SK-N-MC (cell line): ENCODE data around the gene CYFIP1.
A peak's percentile ranks its signal among the peaks of the same experiment; 100 is the strongest.
"Not testable (repeated sequence)": the region's sequence is repeated elsewhere in the genome, so short reads cannot be mapped to it uniquely, and the experiment has no call there.

Experiments used
- DNase-seq: peaks from one replicate; pipeline ENCODE4 v3.0.0-alpha.2; 2011; ENCODE audit warnings: low read depth, low spot score
- H3K27ac ChIP-seq: fragments of 200-600 bp; sonication (generic); 2 replicates; pipeline ENCODE4 v1.5.1; 2016; ENCODE audit warnings: mixed run types
- H3K36me3 ChIP-seq: fragments of 200-600 bp; sonication (generic); 2 replicates; pipeline ENCODE4 v1.6.1; 2017; ENCODE audit warnings: antibody characterized with exemption, low read length, mixed read lengths; ENCODE audit not compliant: insufficient read depth
- H3K4me3 ChIP-seq: fragments of 200-600 bp; sonication (generic); 2 replicates; pipeline ENCODE4 v1.5.1; 2016
- H3K9ac ChIP-seq: fragments of 200-600 bp; sonication (generic); 2 replicates; pipeline ENCODE4 v1.8.0; 2017; ENCODE audit warnings: mixed run types, mixed read lengths; ENCODE audit not compliant: insufficient read length
- H3K9me3 ChIP-seq: fragments of 200-600 bp; sonication (generic); 2 replicates; pipeline ENCODE4 v1.6.1; 2017; ENCODE audit warnings: low read depth, mild to moderate bottlenecking, antibody characterized with exemption, low read length, moderate library complexity, mixed read lengths
- EZH2 ChIP-seq: fragments of 200-600 bp; sonication (generic); IDR thresholded peaks from one replicate; pipeline ENCODE4 v1.6.1; 2017; ENCODE audit warnings: antibody characterized with exemption
- FOXP2 ChIP-seq: optimal IDR thresholded peaks from 2 replicates; pipeline ENCODE3; 2011; ENCODE audit warnings: mild to moderate bottlenecking, moderate library complexity; ENCODE audit not compliant: insufficient read depth; ENCODE audit errors: extremely low read length, control extremely low read depth
- POLR2AphosphoS5 ChIP-seq: IDR thresholded peaks from 2 replicates; pipeline ENCODE4 v1.6.1; 2012; ENCODE audit warnings: mild to moderate bottlenecking, low read depth, low read length, borderline replicate concordance

CYFIP1 gene

GRCh38 chr15:22980189-22981050, at the start of gene CYFIP1:
Gene CYFIP1 (minus strand): TSS chr15:22980368. CDS start chr15:22947285, 33,083 bp downstream.
- peak within 1 kb of the TSS; percentile 87 for H3K4me3 ChIP-seq
- peak; percentile 52; the same call in 1 of the 2 replicates for TF ChIP-seq POLR2AphosphoS5
- TF ChIP-seq FOXP2: no peak
- H3K9me3 ChIP-seq: no peaks in the 10 kb centered on the region
- H3K36me3 ChIP-seq: no peaks in the 10 kb centered on the region
- H3K9ac ChIP-seq: peak within 1 kb of the TSS; percentile 72
- no peak within 1 kb of the TSS for H3K27ac ChIP-seq
- no peak for DNase-seq

DNA sequence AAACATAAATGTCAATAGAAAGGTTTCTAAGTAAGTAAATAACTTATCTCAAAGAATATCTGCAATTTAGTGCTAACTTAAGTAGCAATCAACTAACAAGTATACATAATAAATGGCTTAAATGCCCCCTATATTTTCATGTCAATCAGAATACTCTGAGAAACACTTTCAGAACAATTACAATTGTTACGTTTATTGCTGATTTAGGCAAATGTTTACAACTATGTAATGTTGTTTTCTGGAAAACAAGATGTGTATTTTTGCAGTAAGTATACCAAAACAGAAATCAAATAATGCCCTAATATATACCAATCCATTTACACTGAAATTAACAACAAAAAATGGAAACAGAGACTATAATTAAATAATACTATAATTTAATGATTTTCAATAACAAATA, 46.0 kb upstream of the CYFIP1 start:
- H3K4me3 ChIP-seq: no peak overlapping the region
- DNase-seq: no peak
- peaks cover 72% of the 10 kb centered on the region for H3K36me3 ChIP-seq
- TF ChIP-seq POLR2AphosphoS5: no peak
- no peak for TF ChIP-seq FOXP2
- TF ChIP-seq EZH2: no peak
- no peak overlapping the region for H3K27ac ChIP-seq
- no peak overlapping the region for H3K9ac ChIP-seq
- no peaks in the 10 kb centered on the region for H3K9me3 ChIP-seq

- H3K36me3 ChIP-seq: peaks cover 71% of the 10 kb centered on the region
- no peak for TF ChIP-seq EZH2
- TF ChIP-seq POLR2AphosphoS5: no peak
- no peak for TF ChIP-seq FOXP2
Measured at GRCh38 chr15:23022156-23022555, 42.0 kb upstream of the CYFIP1 start.

GRCh38 chr15:23014394-23015000, 34.3 kb upstream of the CYFIP1 start:
- no peak overlapping the region for H3K27ac ChIP-seq
- DNase-seq: no peak
- TF ChIP-seq EZH2 (no peak), POLR2AphosphoS5 (no peak), FOXP2 (no peak)
- no peak overlapping the region for H3K9ac ChIP-seq
- no peak overlapping the region for H3K4me3 ChIP-seq
- H3K36me3 ChIP-seq: peaks cover 60% of the 10 kb centered on the region
- H3K9me3 ChIP-seq: no peaks in the 10 kb centered on the region

More at GRCh38 chr15:23022156-23022555, 42.0 kb upstream of the CYFIP1 start:
- Histone ChIP-seq H3K4me3 (no peak overlapping the region), H3K27ac (no peak overlapping the region), H3K9ac (no peak overlapping the region), H3K9me3 (no peaks in the 10 kb centered on the region)
- DNase-seq: no peak

DNA sequence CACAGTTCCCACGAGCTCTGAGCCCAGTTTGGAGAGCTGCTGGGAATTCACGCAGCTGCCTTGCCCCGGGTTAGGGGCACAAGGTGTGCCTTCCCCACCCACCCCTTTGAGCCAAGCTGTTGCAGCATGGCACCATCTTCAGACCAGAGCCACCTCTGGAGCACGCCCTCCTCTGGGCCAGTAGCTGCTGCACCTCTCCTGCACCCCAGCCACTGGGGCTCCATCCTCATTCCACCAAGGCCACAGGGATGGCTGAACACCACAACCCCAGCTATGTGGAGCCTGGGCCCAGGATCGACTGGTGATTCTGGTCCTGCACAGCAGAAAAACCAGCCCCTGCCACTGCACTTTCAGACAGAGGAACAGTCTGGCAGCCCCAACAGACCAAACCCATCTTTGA, 33.5 kb upstream of the CYFIP1 start:
- no peak overlapping the region for H3K4me3 ChIP-seq
- no peak overlapping the region for H3K27ac ChIP-seq
- peaks cover 59% of the 10 kb centered on the region for H3K36me3 ChIP-seq
- no peaks in the 10 kb centered on the region for H3K9me3 ChIP-seq
- TF ChIP-seq FOXP2 (no peak), EZH2 (no peak), POLR2AphosphoS5 (no peak)
- DNase-seq: no peak
- H3K9ac ChIP-seq: no peak overlapping the region

GRCh38 chr15:23012616-23013015, 32.4 kb upstream of the CYFIP1 start:
- not testable (repeated sequence) for H3K9me3 ChIP-seq, H3K27ac ChIP-seq, H3K9ac ChIP-seq, DNase-seq, H3K4me3 ChIP-seq
- peaks cover 56% of the 10 kb centered on the region for H3K36me3 ChIP-seq

DNA sequence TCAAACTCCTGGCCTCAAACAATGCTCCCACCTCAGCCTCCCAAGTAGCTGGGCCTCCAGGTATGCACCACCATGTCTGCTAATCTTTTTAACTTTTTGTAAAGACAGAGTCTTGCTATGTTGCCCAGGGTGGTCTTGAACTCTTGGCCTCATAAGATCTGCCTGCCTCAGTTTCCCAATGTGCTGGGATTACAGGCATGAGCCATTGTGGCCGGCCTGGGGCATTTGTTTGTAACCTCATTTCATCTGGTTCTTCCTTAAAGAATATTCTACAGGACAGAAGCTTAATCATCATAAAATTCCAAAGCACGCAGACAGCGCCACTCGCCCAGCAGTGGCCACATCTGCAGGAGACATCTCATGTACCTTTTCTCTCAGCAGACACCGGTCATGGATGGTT, 23.6 kb upstream of the CYFIP1 start:
- no peak for DNase-seq
- TF ChIP-seq POLR2AphosphoS5 (no peak), FOXP2 (no peak), EZH2 (no peak)
- H3K9ac ChIP-seq: no peak overlapping the region
- H3K27ac ChIP-seq: no peak overlapping the region
- H3K9me3 ChIP-seq: no peaks in the 10 kb centered on the region
- peaks cover 69% of the 10 kb centered on the region for H3K36me3 ChIP-seq
- no peak overlapping the region for H3K4me3 ChIP-seq

DNA sequence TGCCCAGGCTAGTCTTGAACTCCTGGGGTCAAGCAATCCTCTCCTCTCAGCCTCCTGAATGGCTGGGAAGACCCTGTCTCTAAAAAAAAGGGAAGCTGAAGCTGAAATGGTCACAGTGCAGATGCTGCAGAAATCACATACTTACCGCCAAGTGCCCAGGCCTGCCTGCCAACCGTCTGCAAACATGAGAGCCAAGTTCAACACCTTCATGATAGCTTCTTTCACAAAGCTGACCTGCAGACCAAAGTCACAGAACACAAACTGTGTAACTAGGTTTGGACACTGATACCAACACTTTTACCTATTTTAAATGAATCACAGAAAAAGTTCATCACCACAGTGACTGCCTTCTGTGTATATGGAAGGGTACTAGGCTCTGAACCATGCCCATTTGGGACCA, 22.8 kb upstream of the CYFIP1 start:
- DNase-seq: no peak
- peaks cover 64% of the 10 kb centered on the region for H3K36me3 ChIP-seq
- H3K4me3 ChIP-seq: no peak overlapping the region
- no peak overlapping the region for H3K9ac ChIP-seq
- no peak for TF ChIP-seq EZH2
- no peak for TF ChIP-seq FOXP2
- no peak for TF ChIP-seq POLR2AphosphoS5
- H3K27ac ChIP-seq: no peak overlapping the region
- no peaks in the 10 kb centered on the region for H3K9me3 ChIP-seq
